Naive B cell (primary cell): Measurements from ENCODE around the gene VAV2. TPM values are rescaled to one million over a fixed set of nuclear protein-coding genes. Genes with fewer than 3 reads are reported as not detected.
A peak's percentile ranks its signal among the peaks of the same experiment; 100 is the strongest.
"Not testable (repeated sequence)": the region's sequence is repeated elsewhere in the genome, so short reads cannot be mapped to it uniquely, and the experiment has no call there.

ENCODE experiments used
- ATAC-seq, 2 donors: fragments of 150-1000 bp; cut with Tn5 transposase; 2 replicates each; pipeline ENCODE4 v1.10.0; 2021; ENCODE audit warnings: low read depth in 2 of 2, mild to moderate bottlenecking in 2 of 2, moderate library complexity in 2 of 2
- DNase-seq: peaks from one replicate; pipeline ENCODE4 v3.0.0; 2022
- H3K27ac Mint-ChIP-seq, 6 donors: one replicate each; pipeline ENCODE4 v1.8.0; 2020 to 2022; ENCODE audit warnings: mild to moderate bottlenecking in 6 of 6, mixed read lengths in 6 of 6, moderate library complexity in 5 of 6, inconsistent platforms in 2 of 6
- H3K27me3 Mint-ChIP-seq, 3 donors: one replicate each; pipeline ENCODE4 v1.8.0; 2021 to 2022; ENCODE audit warnings: mixed read lengths in 3 of 3, mild to moderate bottlenecking in 1 of 3
- H3K36me3 Mint-ChIP-seq, 2 donors: one replicate each; pipeline ENCODE4 v1.8.0; 2020 to 2022; ENCODE audit warnings: mixed read lengths in 2 of 2, inconsistent platforms in 1 of 2, mild to moderate bottlenecking in 1 of 2
- H3K4me1 Mint-ChIP-seq, 3 donors: one replicate each; pipeline ENCODE4 v1.8.0; 2020 to 2022; ENCODE audit warnings: mixed read lengths in 3 of 3, inconsistent platforms in 1 of 3, mild to moderate bottlenecking in 1 of 3, moderate library complexity in 1 of 3
- H3K4me3 Mint-ChIP-seq, 8 donors: one replicate each; pipeline ENCODE4 v1.8.0; 2020 to 2022; ENCODE audit warnings: mild to moderate bottlenecking in 8 of 8, mixed read lengths in 8 of 8, moderate library complexity in 8 of 8, inconsistent platforms in 2 of 8
- H3K9me3 Mint-ChIP-seq, 7 donors: one replicate each; pipeline ENCODE4 v1.8.0; 2020 to 2022; ENCODE audit warnings: mixed read lengths in 7 of 7, mild to moderate bottlenecking in 5 of 7, inconsistent platforms in 2 of 7, moderate library complexity in 1 of 7
- polyA plus RNA-seq, 6 donors: library from polyadenylated mRNA; unstranded; fragments of 300-500 nt; fragmentation: Illumina TruSeq; gene quantifications; one replicate each; pipeline ENCODE4 v1.2.3, GENCODE V29; 2021; ENCODE audit warnings: low read depth in 6 of 6

VAV2 gene
- polyA plus RNA-seq, 6 donors from 2014 or later: 5.7 to 33.3 (median 15.2) TPM

DNA sequence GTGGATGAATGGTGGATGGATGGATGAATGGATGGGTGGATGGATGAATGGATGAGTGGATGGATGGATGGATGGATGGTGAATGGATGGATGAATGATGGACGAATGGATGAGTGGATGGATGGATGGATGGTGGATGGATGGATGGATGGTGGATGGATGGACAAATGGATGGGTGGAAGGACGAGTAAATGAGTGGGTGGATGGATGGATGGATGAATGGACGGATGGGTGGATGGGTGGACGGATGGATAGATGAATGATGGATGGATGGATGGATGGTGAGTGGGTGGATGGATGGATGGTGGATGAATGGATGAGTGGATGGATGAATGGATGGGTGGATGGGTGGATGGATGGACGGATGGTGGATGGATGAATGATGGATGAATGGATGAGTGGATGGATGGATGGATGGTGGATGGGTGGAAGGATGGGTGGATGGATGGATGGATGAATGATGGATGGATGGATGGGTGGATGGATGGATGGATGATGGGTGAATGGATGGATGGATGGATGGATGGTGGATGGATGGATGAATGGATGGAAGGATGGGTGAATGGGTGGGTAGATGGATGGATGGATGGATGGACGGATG is 58.6 kb downstream of the VAV2 start:
- H3K36me3 Mint-ChIP-seq: peaks cover 6 to 15% of the 10 kb centered on the region in 2 donors
- H3K4me3 Mint-ChIP-seq: peak overlapping the region in 1 of 8 donors; percentile 61
- H3K27me3 Mint-ChIP-seq: no peaks in the 10 kb centered on the region
- peak overlapping the region in 2 of 6 donors; percentile 14 to 25 for H3K27ac Mint-ChIP-seq
- no peak for ATAC-seq
- no peak for DNase-seq
- H3K9me3 Mint-ChIP-seq: peaks cover 0 to 8% (median 0%) of the 10 kb centered on the region in 7 donors
- H3K4me1 Mint-ChIP-seq: peaks cover 35 to 47% (median 42%) of the 10 kb centered on the region in 3 donors

DNA sequence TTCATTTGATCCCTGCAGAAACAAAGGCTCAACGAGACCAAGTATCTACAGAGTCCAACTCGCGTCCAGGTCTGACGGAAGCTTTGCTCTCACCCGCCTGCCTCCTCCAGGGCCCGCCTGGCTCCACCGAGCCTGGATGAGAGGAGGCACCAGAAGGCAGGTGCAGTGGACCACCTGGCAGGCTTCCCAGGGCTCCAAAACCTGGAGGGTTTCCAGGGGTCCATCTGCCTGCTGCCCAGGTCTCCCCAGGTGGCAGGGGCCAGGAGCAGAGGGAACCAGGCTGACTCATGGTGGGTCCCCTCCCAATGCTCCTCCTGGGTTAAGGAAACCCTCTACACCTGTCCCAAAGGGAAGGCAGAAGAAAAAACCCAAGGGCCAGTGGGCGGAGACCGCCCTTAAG is 59.5 kb downstream of the VAV2 start:
- no peak for ATAC-seq
- Mint-ChIP-seq H3K36me3 (peaks cover 6 to 17% of the 10 kb centered on the region in 2 donors), H3K27me3 (no peaks in the 10 kb centered on the region), H3K4me3 (peak overlapping the region in 1 of 8 donors; percentile 5), H3K4me1 (peaks cover 42 to 54% (median 49%) of the 10 kb centered on the region in 3 donors), H3K9me3 (peaks cover 0 to 8% (median 0%) of the 10 kb centered on the region in 7 donors), H3K27ac (peak overlapping the region in 1 of 6 donors; percentile 28)
- no peak for DNase-seq

- ATAC-seq (no peak), DNase-seq (no peak)
- H3K27ac Mint-ChIP-seq: peak overlapping the region in 1 of 6 donors; percentile 28
- no peaks in the 10 kb centered on the region for H3K27me3 Mint-ChIP-seq
- no peak overlapping the region for H3K4me3 Mint-ChIP-seq
- peaks cover 46 to 58% (median 53%) of the 10 kb centered on the region in 3 donors for H3K4me1 Mint-ChIP-seq
- H3K36me3 Mint-ChIP-seq: peaks cover 6 to 22% of the 10 kb centered on the region in 2 donors
- H3K9me3 Mint-ChIP-seq: peaks cover 0 to 8% (median 0%) of the 10 kb centered on the region in 7 donors
Observed at GRCh38 chr9:133932181-133932580, 59.9 kb downstream of the VAV2 start.

- ATAC-seq (no peak), DNase-seq (no peak)
- Mint-ChIP-seq H3K27ac (peak overlapping the region in 1 of 6 donors; percentile 71), H3K4me3 (peak overlapping the region in 1 of 8 donors; percentile 9), H3K36me3 (peaks cover 6 to 24% of the 10 kb centered on the region in 2 donors), H3K9me3 (peaks cover 0 to 8% (median 0%) of the 10 kb centered on the region in 7 donors), H3K4me1 (peaks cover 51 to 66% (median 64%) of the 10 kb centered on the region in 3 donors), H3K27me3 (no peaks in the 10 kb centered on the region)
Observed at GRCh38 chr9:133930682-133931485, 61.2 kb downstream of the VAV2 start.

GRCh38 chr9:133930046-133930681 is 62.0 kb downstream of the VAV2 start:
- DNase-seq (no peak), ATAC-seq (no peak)
- H3K4me3 Mint-ChIP-seq: peak overlapping the region in 1 of 8 donors; percentile 9
- H3K36me3 Mint-ChIP-seq: peaks cover 6 to 24% of the 10 kb centered on the region in 2 donors
- H3K27me3 Mint-ChIP-seq: no peaks in the 10 kb centered on the region
- H3K27ac Mint-ChIP-seq: peak overlapping the region in 3 of 6 donors; percentile 71 to 92 (median 75)
- H3K9me3 Mint-ChIP-seq: peaks cover 0 to 8% (median 0%) of the 10 kb centered on the region in 7 donors
- peaks cover 51 to 66% (median 64%) of the 10 kb centered on the region in 3 donors for H3K4me1 Mint-ChIP-seq

DNA sequence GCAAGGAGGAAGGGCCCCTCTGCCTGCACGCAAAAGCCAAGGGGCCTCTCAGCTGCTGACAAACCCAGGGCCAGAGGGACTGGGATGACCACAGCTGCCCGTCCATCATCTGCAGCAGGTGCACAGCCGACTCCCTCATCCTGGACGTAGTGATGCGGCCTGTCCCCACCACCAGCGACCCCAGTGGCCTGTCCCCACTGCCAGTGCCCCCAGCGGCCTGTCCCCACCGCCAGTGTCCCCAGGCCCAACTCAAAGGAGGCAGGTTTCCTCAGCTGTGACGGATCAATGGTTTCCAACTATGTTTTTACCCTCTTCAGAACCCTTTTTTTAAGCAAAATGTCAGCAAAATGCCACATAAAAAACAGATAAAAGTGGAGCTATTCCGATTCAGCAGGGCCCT is 62.5 kb downstream of the VAV2 start:
- Mint-ChIP-seq H3K27ac (peak overlapping the region in 2 of 6 donors; percentile 71 to 92), H3K36me3 (peaks cover 6 to 24% of the 10 kb centered on the region in 2 donors), H3K27me3 (no peaks in the 10 kb centered on the region), H3K4me1 (peaks cover 51 to 69% (median 65%) of the 10 kb centered on the region in 3 donors), H3K4me3 (no peak overlapping the region), H3K9me3 (peaks cover 0 to 8% (median 0%) of the 10 kb centered on the region in 7 donors)
- ATAC-seq (no peak), DNase-seq (no peak)

- Mint-ChIP-seq H3K4me1 (peaks cover 47 to 61% (median 57%) of the 10 kb centered on the region in 3 donors), H3K27ac (peak overlapping the region; percentile 26 to 89 (median 61)), H3K36me3 (peaks cover 0 to 14% of the 10 kb centered on the region in 2 donors), H3K9me3 (peaks cover 0 to 3% (median 0%) of the 10 kb centered on the region in 7 donors), H3K4me3 (peak overlapping the region in 2 of 8 donors; percentile 15 to 55), H3K27me3 (no peaks in the 10 kb centered on the region)
- DNase-seq (no peak), ATAC-seq (peak in 1 of 2 donors; percentile 28)
Observed at GRCh38 chr9:133928248-133928764, 63.8 kb downstream of the VAV2 start.

DNA sequence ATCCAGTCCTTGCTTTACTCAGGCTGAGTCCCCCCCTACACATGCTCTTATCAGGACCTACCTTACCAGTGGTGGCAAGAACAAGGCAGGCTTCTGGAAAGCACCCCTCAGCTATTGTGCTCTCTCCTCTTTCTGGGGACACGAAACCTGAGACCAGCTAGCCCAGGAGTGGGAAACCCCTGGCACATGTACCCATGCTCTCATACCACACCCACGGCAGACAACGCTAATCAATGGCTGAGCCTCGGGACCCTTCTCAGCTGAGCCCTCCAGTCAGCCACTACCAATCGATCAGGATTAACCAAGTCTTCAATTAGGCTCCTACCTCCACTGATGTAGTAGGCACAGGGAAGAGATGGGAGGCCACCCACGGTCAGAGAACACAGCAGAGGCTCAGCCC is 65.1 kb downstream of the VAV2 start:
- Mint-ChIP-seq H3K9me3 (peaks cover 0 to 2% (median 0%) of the 10 kb centered on the region in 7 donors), H3K27ac (peak overlapping the region in 4 of 6 donors; percentile 13 to 74 (median 36)), H3K36me3 (peaks cover 0 to 9% of the 10 kb centered on the region in 2 donors), H3K4me1 (peaks cover 46 to 65% (median 64%) of the 10 kb centered on the region in 3 donors), H3K4me3 (no peak overlapping the region), H3K27me3 (no peaks in the 10 kb centered on the region)
- no peak for DNase-seq
- no peak for ATAC-seq

DNA sequence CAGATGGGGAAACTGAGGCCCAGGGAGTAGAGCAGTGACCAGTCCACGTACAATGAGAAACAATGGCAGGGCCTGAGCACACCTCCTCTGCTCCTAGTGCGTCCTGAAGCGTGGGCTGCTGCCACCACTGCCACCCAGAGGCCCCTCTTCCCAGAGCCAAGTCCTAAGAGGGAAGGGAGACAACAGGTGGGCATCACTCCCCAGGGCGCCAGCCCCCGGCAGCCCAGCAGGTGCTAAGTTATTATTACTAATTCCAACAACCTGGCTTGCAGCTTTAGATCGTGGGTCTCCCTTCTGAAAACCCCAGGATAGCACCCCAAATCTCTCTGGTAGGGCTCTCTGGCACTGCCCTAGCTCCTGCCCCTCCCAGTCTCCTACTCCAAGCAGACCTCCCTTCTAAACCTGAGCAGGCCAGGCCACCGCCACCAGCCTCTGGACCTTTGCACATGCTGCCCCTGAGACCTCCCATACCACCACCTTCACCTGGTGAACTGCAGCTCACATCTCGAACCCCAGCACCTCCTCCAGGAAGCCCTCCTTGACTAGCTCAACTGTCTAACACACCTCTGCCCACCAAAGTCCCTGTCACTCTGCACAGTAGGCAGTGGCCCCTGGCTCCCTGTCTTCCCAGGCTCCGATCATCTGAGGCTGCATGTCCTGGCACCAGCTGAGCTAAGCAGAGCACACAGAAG is 65.8 kb downstream of the VAV2 start:
- peak overlapping the region in 5 of 6 donors; percentile 13 to 74 (median 39) for H3K27ac Mint-ChIP-seq
- no peak for DNase-seq
- H3K27me3 Mint-ChIP-seq: no peaks in the 10 kb centered on the region
- H3K36me3 Mint-ChIP-seq: peaks cover 0 to 9% of the 10 kb centered on the region in 2 donors
- ATAC-seq: no peak
- H3K4me1 Mint-ChIP-seq: peaks cover 44 to 63% (median 63%) of the 10 kb centered on the region in 3 donors
- H3K4me3 Mint-ChIP-seq: no peak overlapping the region
- H3K9me3 Mint-ChIP-seq: peaks cover 0 to 2% (median 0%) of the 10 kb centered on the region in 7 donors

- Mint-ChIP-seq H3K27me3 (no peaks in the 10 kb centered on the region), H3K9me3 (peaks cover 0 to 2% (median 0%) of the 10 kb centered on the region in 7 donors), H3K4me1 (peaks cover 35 to 56% (median 53%) of the 10 kb centered on the region in 3 donors), H3K4me3 (no peak overlapping the region), H3K36me3 (peaks cover 0 to 9% of the 10 kb centered on the region in 2 donors), H3K27ac (no peak overlapping the region)
- ATAC-seq (no peak), DNase-seq (no peak)
Observed at GRCh38 chr9:133924453-133924852, 67.7 kb downstream of the VAV2 start.

DNA sequence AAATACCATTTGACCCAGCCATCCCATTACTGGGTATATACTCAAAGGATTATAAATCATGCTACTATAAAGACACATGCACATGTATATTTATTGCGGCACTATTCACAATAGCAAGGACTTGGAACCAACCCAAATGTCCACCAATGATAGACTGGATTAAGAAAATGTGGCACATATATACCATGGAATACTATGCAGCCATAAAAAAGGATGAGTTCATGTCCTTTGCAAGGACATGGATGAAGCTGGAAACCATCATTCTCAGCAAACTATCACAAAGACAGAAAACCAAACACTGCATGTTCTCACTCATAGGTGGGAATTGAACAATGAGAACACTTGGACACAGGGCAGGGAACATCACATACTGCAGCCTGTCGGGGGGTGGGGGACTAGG is 68.5 kb downstream of the VAV2 start:
- H3K9me3 Mint-ChIP-seq, DNase-seq, H3K27me3 Mint-ChIP-seq, H3K4me3 Mint-ChIP-seq, ATAC-seq, H3K36me3 Mint-ChIP-seq: not testable (repeated sequence)
- H3K27ac Mint-ChIP-seq: peak overlapping the region in 1 of 6 donors; percentile 54
- peaks cover 38 to 62% (median 56%) of the 10 kb centered on the region in 3 donors for H3K4me1 Mint-ChIP-seq

DNA sequence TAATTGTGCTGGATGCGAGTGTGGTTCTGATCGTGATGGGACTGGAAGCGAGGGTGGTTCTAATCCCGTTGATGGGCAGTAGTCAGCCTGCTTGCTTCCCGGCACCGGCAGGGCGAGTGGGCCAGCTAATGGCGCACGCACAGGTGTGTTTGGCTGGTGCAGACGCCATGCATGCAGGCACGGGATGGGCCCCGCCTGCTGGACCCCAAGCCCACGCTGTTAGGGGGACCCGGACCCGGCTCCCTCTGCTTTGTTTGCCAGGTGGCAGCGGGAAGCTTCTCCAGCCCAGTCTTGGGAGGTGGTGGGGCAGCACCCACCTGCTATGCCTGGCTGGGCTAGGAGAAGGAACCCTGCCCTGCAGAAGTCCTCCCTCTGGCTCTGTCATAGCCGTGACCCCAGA is 70.3 kb downstream of the VAV2 start:
- ATAC-seq: no peak
- H3K9me3 Mint-ChIP-seq: peaks cover 0 to 2% (median 0%) of the 10 kb centered on the region in 7 donors
- H3K4me3 Mint-ChIP-seq: no peak overlapping the region
- no peak for DNase-seq
- H3K4me1 Mint-ChIP-seq: peaks cover 31 to 52% (median 49%) of the 10 kb centered on the region in 3 donors
- H3K27me3 Mint-ChIP-seq: no peaks in the 10 kb centered on the region
- no peak overlapping the region for H3K27ac Mint-ChIP-seq
- no peaks in the 10 kb centered on the region for H3K36me3 Mint-ChIP-seq
